HG03442 (cell line): Measurements from ENCODE around the gene SLC28A1.

Experiments
- ATAC-seq: cut with Tn5 transposase; IDR thresholded peaks from one replicate; pipeline ENCODE4 v1.9.1; 2021; ENCODE audit warnings: mild to moderate bottlenecking, moderate library complexity; ENCODE audit not compliant: unreplicated experiment

The SLC28A1 gene

GRCh38 chr15:84934942-84935729 lies 50.7 kb downstream of the SLC28A1 start:
- no peak for ATAC-seq

- ATAC-seq, result no peak
Observed at GRCh38 chr15:84937144-84937543, 52.7 kb downstream of the SLC28A1 start.

GRCh38 chr15:84938726-84939125 lies 54.3 kb downstream of the SLC28A1 start:
- no peak for ATAC-seq

GRCh38 chr15:84940399-84940798 lies 55.9 kb downstream of the SLC28A1 start:
- no peak for ATAC-seq

GRCh38 chr15:84942456-84942855 lies 58.0 kb downstream of the SLC28A1 start:
- ATAC-seq, result no peak

- no peak for ATAC-seq
Observed at GRCh38 chr15:84944311-84944710, 59.8 kb downstream of the SLC28A1 start.

- no peak for ATAC-seq
Observed at GRCh38 chr15:84944861-84945260, 60.4 kb downstream of the SLC28A1 start.

- no peak for ATAC-seq
Observed at GRCh38 chr15:84946772-84947489, 62.5 kb downstream of the SLC28A1 start.

- ATAC-seq, result no peak
Observed at GRCh38 chr15:84947947-84948830, 63.7 kb downstream of the SLC28A1 start.

GRCh38 chr15:84949043-84949442 lies 64.6 kb downstream of the SLC28A1 start:
- no peak for ATAC-seq

- no peak for ATAC-seq
Observed at GRCh38 chr15:84949845-84950569, 65.5 kb downstream of the SLC28A1 start.

GRCh38 chr15:84950570-84951111 lies 66.2 kb downstream of the SLC28A1 start:
- no peak for ATAC-seq

GRCh38 chr15:84951736-84952135 lies 67.3 kb downstream of the SLC28A1 start:
- ATAC-seq, result no peak

GRCh38 chr15:84953136-84953535 lies 68.7 kb downstream of the SLC28A1 start:
- no peak for ATAC-seq

GRCh38 chr15:84953726-84954125 lies 69.3 kb downstream of the SLC28A1 start:
- ATAC-seq, result no peak

- no peak for ATAC-seq
Observed at GRCh38 chr15:84955089-84955848, 70.8 kb downstream of the SLC28A1 start.

GRCh38 chr15:84956199-84956598 lies 71.7 kb downstream of the SLC28A1 start:
- no peak for ATAC-seq

- no peak for ATAC-seq
Observed at GRCh38 chr15:84960391-84961113, 76.1 kb downstream of the SLC28A1 start.

GRCh38 chr15:84961114-84961452 lies 76.6 kb downstream of the SLC28A1 start:
- ATAC-seq, result no peak
